Daoy (cell line): ENCODE measurements around the gene CDC42EP4. TPM values are rescaled to one million over a fixed set of nuclear protein-coding genes. Genes with fewer than 3 reads are reported as not detected.
"Not testable (repeated sequence)": the region's sequence is repeated elsewhere in the genome, so short reads cannot be mapped to it uniquely, and the experiment has no call there.

Source experiments
- DNase-seq: peaks from one replicate; pipeline ENCODE4 v3.0.0-alpha.2; 2015; ENCODE audit warnings: low read depth
- total RNA-seq: library from RNA; depleted of rRNA; stranded (reverse); fragments of >200 nt; shearing (Covaris generic); gene quantifications from 2 replicates; pipeline ENCODE4 v1.2.3, GENCODE V29; 2014

Gene CDC42EP4
- total RNA-seq, 1 experiment from 2014 or later, result 50.5 TPM

- peak; percentile 94 for DNase-seq
These were observed 31.4 kb upstream of the CDC42EP4 start for GRCh38 chr17:73343168-73343634.

DNA sequence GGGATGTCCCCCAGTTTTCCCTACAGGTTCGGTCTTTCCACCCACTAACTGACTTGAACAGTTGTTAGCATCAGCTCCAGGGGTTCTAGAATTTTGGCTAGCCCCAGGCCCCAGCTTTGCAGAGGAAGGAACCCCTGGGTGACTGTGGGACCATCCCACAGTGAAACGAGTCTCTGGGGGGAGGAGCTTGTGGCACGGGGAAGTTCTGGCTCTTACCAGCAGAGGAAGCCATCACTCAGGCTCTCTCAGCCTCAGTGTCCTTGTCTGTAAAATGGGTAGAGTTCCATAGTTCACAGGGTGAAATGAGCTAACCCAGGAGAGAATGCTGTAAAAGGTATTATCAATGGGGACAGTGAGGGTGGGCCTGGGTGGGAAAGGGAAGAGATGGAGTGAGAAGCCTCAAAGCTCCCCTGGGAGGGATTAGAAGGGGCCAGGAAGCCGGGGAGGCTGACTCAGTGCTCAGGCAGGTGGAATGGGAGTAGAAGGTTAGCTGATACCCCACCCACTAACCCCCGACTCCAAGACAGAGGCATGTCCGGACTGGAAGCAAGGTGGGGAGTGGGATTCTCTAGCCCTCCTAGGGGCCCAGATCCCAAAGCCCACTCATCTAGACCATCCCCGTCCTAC is 30.9 kb upstream of the CDC42EP4 start:
- peak; percentile 94 for DNase-seq

GRCh38 chr17:73342050-73342522 is 30.3 kb upstream of the CDC42EP4 start:
- DNase-seq, result peak; percentile 99

GRCh38 chr17:73341350-73342049 is 29.7 kb upstream of the CDC42EP4 start:
- peak; percentile 48 for DNase-seq

DNA sequence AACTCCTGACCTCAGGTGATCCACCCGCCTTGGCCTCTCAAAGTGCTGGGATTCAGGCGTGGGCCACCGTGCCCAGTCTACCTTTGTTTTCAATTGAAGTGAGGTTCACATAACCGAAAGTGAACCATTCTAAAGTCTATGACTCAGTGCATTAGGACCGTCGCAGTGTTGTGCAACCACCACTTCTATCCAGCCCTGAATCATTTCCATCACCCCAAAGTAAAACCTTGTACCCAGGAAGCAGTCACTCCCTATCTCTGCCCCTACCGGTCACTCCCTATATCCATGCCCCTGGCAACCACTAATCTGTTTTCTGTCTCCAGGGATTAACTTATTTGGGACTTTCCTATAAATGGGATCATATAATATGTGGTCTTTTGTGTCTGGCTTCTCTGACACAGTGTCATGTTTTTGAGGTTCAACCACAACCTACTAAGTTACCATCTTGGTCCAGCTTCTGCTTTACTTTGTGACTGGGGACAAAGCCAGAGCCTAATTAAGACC is 28.3 kb upstream of the CDC42EP4 start:
- peak; percentile 97 for DNase-seq

DNA sequence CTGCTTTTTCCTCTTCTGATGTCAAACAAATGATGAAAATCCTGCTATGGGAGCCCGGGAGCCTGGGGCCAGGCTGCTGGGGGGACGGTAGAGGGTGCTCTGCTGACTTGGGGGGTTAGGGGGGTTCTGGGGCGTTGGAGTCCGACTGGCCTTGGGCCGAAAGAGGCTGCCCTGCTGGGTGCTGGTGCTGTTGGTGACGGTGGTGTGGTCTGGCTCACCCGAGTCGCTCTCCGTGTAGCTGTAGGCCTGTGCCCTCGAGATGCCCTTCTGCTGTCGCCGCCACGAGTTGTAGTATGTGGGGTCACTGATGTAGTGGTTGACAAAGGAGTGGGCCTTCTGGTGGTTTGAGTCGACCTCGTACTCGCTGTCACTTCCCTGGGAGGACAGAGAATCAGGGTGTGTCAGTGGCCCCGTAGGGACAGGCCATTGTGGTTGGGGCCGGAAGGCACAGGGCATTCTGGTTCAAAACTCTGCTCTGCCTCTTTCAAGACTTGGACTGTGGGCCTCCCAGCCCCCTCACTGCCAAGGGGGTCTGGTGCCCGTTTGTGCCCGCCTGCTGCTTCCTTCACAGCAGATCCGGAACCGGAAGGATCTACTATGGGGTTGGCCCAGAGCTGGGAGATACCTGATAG is 26.9 kb upstream of the CDC42EP4 start:
- no peak for DNase-seq

- peak; percentile 62 for DNase-seq
These were observed 26.3 kb upstream of the CDC42EP4 start for GRCh38 chr17:73338050-73338521.

GRCh38 chr17:73337330-73337710 is 25.5 kb upstream of the CDC42EP4 start:
- DNase-seq, result no peak

- DNase-seq, result no peak
These were observed 24.9 kb upstream of the CDC42EP4 start for GRCh38 chr17:73336408-73337329.

DNA sequence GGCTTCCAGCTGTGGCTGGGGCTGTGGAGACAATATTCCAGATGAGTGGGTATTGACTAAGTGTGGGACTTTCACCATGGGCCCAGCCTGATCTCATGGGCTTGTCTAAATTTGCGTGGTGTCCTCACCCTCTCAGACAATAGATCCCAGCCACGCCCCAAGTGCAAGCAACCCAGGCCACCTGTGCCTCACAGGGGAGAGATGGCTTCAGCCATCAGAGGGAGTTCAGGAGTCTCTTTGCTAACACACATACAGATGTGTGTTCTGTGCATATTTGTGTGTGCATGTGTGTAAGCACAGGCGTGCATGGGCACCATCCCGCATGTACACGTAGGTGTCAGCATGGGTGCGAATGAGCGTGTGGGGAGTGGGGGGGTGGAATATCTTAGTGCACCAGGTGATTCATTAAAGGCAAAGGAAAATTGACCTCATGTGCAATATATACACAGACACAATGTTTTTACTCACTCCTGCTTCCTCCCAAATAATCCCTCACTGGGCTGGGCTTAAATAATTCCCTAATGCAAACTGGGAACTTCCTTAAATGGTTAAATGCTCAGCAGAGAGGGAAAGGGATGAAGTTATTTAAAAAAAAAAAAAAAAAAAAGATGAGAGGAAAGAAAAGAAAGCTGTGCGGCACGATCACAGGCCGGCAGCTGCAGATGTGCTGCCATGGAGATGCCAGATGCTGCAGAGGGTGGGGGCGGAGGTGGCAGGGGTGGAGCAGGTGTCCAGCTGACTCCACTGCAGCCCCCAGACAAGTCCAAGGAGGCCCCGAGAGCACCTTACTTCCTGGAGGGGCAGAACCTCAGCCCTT is 24.0 kb upstream of the CDC42EP4 start:
- no peak for DNase-seq

GRCh38 chr17:73334771-73335513 is 23.1 kb upstream of the CDC42EP4 start:
- DNase-seq, result no peak

DNA sequence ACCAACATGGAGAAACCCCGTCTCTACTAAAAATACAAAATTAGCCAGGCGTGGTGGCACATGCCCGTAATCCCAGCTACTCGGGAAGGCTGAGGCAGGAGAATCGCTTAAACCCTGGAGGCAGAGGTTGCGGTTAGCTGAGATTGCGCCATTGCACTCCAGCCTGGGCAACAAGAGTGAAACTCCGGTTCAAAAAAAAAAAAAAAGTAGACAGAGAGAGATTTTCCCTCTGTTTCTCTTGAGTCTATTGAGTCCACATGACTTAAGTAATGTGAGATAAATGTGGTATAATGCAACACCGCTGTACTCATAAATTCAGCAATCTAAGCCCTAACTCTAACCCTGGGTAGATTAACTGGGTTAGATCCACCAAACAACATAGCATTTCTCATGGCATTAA is 21.6 kb upstream of the CDC42EP4 start:
- not testable (repeated sequence) for DNase-seq

- DNase-seq, result no peak
These were observed 19.3 kb upstream of the CDC42EP4 start for GRCh38 chr17:73331060-73331459.

DNA sequence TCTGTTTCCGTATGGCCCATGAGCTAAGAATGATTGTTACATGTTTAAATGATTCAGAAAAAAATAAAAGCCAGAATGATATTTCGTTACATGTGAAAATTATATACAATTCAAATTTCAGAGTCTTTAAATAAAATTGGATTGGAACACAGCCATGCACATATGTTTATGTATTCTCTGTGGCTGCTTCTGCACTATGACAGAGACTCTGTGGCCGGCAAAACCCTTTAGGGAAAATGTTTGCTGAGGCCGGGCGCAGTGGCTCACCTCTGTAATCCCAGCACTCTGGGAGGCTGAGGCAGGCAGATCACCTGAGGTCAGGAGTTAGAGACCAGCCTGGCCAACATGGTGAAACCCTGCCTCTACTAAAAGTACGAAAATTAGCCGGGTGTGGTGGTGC is 15.9 kb upstream of the CDC42EP4 start:
- no peak for DNase-seq

DNA sequence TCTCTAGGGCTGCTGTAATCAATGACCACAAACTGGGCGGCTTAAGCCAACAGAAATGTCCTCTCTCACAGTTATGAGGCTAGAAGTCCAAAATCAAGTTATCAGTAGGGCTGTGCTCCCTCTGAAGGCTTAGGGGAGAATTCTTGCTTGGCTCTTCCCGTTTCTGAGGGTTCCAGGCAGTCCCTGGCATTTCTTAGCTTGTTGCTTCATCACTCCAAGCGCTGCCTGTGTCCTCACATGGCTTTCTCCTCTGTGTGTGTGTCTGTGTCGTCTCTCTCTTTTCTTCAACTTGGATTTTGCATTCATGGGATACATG is 13.7 kb upstream of the CDC42EP4 start:
- no peak for DNase-seq

GRCh38 chr17:73324711-73325526 is 13.1 kb upstream of the CDC42EP4 start:
- DNase-seq, result no peak

DNA sequence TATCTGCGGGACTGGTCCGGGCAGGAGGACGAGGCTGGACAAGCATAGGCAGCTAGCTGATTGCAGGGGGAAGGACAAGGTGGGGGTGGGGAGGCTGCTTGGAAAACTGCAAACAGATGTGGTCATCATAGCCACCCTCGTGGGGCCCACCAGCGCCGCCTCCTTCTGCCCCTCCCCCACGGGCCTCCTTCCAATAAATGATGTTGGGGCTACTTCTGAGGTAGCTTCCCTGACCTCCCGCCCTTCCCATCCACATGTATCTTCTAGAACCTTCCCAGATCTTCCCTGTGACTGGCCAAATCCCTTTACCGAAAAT is 12.3 kb upstream of the CDC42EP4 start:
- DNase-seq, result peak; percentile 41

- DNase-seq, result peak; percentile 82
These were observed 11.8 kb upstream of the CDC42EP4 start for GRCh38 chr17:73323409-73324159.
